Brain microvascular endothelial cell (primary cell): ENCODE results near the gene SIK3.
A peak's percentile ranks its signal among the peaks of the same experiment; 100 is the strongest.

Experiments
- DNase-seq: peaks from one replicate; pipeline ENCODE4 v3.0.0-alpha.2; 2020
- H3K27ac ChIP-seq: fragments of 250-450 bp; sonication (Bioruptor Pico); 2 replicates; pipeline ENCODE4 v1.5.1; 2020; ENCODE audit warnings: mild to moderate bottlenecking, moderate library complexity
- H3K27me3 ChIP-seq: fragments of 250-450 bp; sonication (Bioruptor Pico); replicated peaks from 2 replicates; pipeline ENCODE4 v1.5.1; 2020; ENCODE audit warnings: mild to moderate bottlenecking
- H3K36me3 ChIP-seq: fragments of 250-450 bp; sonication (Bioruptor Pico); replicated peaks from 2 replicates; pipeline ENCODE4 v1.5.1; 2020; ENCODE audit warnings: mild to moderate bottlenecking
- H3K4me3 ChIP-seq: 2 replicates; pipeline ENCODE4 v1.5.1; 2011; ENCODE audit warnings: low read depth, mild to moderate bottlenecking, control low read depth, low read length, moderate library complexity
- CTCF ChIP-seq: IDR thresholded peaks from 2 replicates; pipeline ENCODE4 v1.5.1; 2011; ENCODE audit warnings: low read depth, mild to moderate bottlenecking, moderate library complexity, low read length, control low read depth, inconsistent platforms; ENCODE audit errors: missing control alignments
- in situ Hi-C: cut with HindIII; loops from 2 replicates; pipeline ENCODE4 v1.10.0; 2017; ENCODE audit warnings: low sequenced_read_pairs, low pct_ligation_motif_present

Gene SIK3

GRCh38 chr11:116933961-116934360 lies 164.3 kb downstream of the SIK3 start:
- no peaks in the 10 kb centered on the region for H3K27me3 ChIP-seq
- H3K4me3 ChIP-seq: no peak overlapping the region
- H3K36me3 ChIP-seq: no peaks in the 10 kb centered on the region
- DNase-seq: no peak
- no peak overlapping the region for H3K27ac ChIP-seq
- no peak for TF ChIP-seq CTCF
- in situ Hi-C loops: no loop called here

- H3K27ac ChIP-seq: no peak overlapping the region
Observed at GRCh38 chr11:116932181-116932580, 166.0 kb downstream of the SIK3 start.

GRCh38 chr11:116931206-116931953 lies 166.8 kb downstream of the SIK3 start:
- H3K27me3 ChIP-seq: no peaks in the 10 kb centered on the region
- in situ Hi-C loops: no loop called here
- TF ChIP-seq CTCF: no peak
- no peaks in the 10 kb centered on the region for H3K36me3 ChIP-seq
- H3K4me3 ChIP-seq: no peak overlapping the region
- H3K27ac ChIP-seq: no peak overlapping the region
- DNase-seq: no peak

More at GRCh38 chr11:116932181-116932580, 166.0 kb downstream of the SIK3 start:
- Histone ChIP-seq H3K27me3 (no peaks in the 10 kb centered on the region), H3K4me3 (no peak overlapping the region), H3K36me3 (no peaks in the 10 kb centered on the region)
- DNase-seq: no peak
- TF ChIP-seq CTCF: no peak
- in situ Hi-C loops: no loop called here

- H3K27ac ChIP-seq: no peak overlapping the region
- no peaks in the 10 kb centered on the region for H3K36me3 ChIP-seq
- no peak for TF ChIP-seq CTCF
- no peaks in the 10 kb centered on the region for H3K27me3 ChIP-seq
- H3K4me3 ChIP-seq: no peak overlapping the region
- in situ Hi-C loops: no loop called here
- no peak for DNase-seq
Observed at GRCh38 chr11:116930586-116930985, 167.6 kb downstream of the SIK3 start.

GRCh38 chr11:116930177-116930576 lies 168.1 kb downstream of the SIK3 start:
- Histone ChIP-seq H3K27ac (no peak overlapping the region), H3K4me3 (no peak overlapping the region), H3K36me3 (no peaks in the 10 kb centered on the region), H3K27me3 (no peaks in the 10 kb centered on the region)
- in situ Hi-C loops: no loop called here
- TF ChIP-seq CTCF: no peak
- peak; percentile 20 for DNase-seq

- H3K4me3 ChIP-seq: no peak overlapping the region
- TF ChIP-seq CTCF: no peak
- H3K36me3 ChIP-seq: no peaks in the 10 kb centered on the region
- H3K27me3 ChIP-seq: no peaks in the 10 kb centered on the region
- DNase-seq: peak; percentile 17
- H3K27ac ChIP-seq: no peak overlapping the region
- in situ Hi-C loops: no loop called here
Observed at GRCh38 chr11:116929414-116930090, 168.7 kb downstream of the SIK3 start.
